ENCODE results near the gene HERPUD1.
"Not testable (repeated sequence)": the region's sequence is repeated elsewhere in the genome, so short reads cannot be mapped to it uniquely, and the experiment has no call there.

HERPUD1 gene

DNA sequence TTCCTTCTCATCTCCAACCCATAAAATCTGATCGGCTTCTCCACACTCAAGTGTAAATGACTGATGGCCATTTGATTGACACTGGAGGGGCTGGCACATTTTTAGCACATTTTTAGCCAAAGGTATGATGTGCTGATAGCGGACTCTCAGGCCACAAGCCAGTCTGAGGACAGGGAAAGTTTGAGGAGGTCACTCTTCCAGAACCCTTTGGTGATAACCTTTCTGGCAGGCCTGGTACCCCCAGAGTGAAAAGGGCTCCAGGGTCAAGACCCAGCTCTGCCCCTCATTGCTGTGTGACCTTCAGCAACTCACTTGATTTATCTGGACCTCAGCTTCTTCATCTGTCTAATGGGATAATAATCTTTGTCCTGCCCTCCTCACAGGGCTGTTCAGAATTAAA is 55.8 kb downstream of the HERPUD1 start:
- H3K4me1 Mint-ChIP-seq (ENCODE audit: low read depth in 2 of 2) = peaks cover 62 to 74% of the 10 kb centered on the region in 2 donors
- no peak for DNase-seq
- H3K27ac Mint-ChIP-seq = peak overlapping the region; percentile 90 to 99
- no peaks in the 10 kb centered on the region for H3K9me3 Mint-ChIP-seq
- H3K4me3 Mint-ChIP-seq = peak overlapping the region; percentile 91 to 96
- no peak for ATAC-seq (replicated peaks)
- peaks cover 35% of the 10 kb centered on the region for H3K36me3 Mint-ChIP-seq (ENCODE audit: insufficient read depth)
- H3K27me3 Mint-ChIP-seq = no peaks in the 10 kb centered on the region

DNA sequence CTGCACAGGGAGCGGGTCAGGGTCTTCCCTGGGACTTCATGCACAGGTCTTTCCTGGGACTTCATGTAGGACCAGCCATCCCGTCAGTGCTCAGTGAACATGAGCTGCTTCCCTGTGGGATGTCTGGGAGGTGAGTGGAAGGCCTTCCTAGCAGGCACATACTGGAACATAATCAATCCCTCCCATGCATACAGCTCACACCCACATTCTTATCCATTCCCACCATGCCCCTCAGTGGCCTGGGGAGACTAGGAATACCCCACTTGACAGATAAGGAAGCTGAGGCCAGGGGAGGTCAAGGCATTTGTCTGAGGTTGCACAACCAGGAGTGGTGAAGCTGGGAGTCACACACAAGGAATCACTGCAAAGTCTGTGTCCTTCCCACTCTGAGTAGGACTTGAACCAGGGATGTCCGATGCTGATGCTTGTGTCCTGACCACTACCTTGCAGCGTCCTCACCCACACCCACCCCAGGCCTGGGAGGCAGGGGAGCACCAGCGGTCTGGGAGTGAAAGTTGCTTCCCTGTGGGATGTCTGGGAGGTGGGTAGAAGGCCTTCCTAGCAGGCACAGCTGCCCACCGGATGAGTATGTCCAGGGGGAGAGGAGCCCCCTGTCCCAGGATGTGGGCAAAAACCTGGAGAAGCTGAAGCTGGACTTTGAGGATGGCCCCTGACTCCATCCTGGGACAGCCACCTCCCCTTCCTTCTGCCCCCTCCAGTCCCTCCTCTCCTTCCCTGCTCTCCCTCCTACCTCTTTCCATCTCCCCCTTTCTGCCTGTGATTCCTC is 56.4 kb downstream of the HERPUD1 start:
- H3K27me3 Mint-ChIP-seq = no peaks in the 10 kb centered on the region
- ATAC-seq (replicated peaks) = no peak
- peaks cover 66 to 77% of the 10 kb centered on the region in 2 donors for H3K4me1 Mint-ChIP-seq (ENCODE audit: low read depth in 2 of 2)
- no peaks in the 10 kb centered on the region for H3K9me3 Mint-ChIP-seq
- peak overlapping the region; percentile 90 to 99 for H3K27ac Mint-ChIP-seq
- no peak for DNase-seq
- peaks cover 38% of the 10 kb centered on the region for H3K36me3 Mint-ChIP-seq (ENCODE audit: insufficient read depth)
- H3K4me3 Mint-ChIP-seq = peak overlapping the region; percentile 91 to 96

DNA sequence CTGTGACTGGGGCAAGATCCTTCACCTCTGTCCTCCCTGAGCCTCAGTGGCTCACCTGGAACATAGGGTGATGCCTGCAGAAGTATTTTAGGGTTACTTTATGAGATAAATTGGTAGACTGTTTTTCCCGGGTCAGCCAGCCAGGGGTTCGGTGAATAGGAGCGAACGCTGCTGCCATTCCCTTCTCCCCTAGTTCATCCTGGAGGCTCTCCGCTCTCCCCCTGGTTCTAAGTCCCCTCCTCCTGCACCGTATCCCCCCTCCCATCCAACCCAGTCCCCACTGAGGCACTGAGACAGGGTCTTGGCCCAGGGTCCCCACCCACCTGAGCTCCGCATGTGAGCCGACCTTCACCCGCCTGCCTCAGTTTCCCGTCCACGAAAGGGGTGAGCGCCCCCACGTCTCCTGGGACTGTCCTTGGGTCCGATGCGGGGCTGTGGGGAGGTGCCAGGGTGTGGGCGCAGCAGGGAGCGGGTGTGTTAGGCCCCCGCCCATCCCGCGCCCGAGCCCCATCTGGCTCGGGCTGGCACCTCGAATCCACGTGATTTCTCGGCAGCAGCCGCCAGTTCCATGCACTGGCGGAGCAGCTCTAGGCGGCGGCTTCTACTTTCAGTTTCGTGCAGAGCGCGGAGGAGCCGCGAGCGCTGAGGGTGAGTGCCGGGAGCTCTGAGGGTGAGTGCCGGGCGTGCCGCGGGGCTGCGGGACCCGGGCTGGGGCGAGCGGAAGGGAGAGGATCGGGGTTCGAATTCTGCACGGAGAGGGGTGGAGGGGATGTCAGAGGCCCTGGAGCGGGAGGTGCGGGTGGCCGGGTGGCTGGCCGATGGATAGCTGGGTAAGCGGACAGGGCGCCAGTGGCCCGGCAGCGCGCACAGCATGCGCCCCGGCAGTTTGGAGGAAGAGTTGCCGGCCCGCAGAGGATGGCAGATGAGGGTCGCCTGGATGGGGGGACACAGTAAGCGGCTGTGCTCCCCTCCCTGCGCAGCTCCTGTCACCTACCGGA is 57.3 kb downstream of the HERPUD1 start, which contains the start of gene NLRC5:
Gene NLRC5 (plus strand): TSS at position 610 of the 998 bp plus-strand sequence. CDS start 31,156 bp downstream, outside the sequence.
- Mint-ChIP-seq H3K27me3 (no peaks in the 10 kb centered on the region), H3K36me3 (ENCODE audit: insufficient read depth) (peaks cover 43% of the 10 kb centered on the region), H3K9me3 (no peaks in the 10 kb centered on the region), H3K4me1 (ENCODE audit: low read depth in 2 of 2) (peaks cover 72 to 86% of the 10 kb centered on the region in 2 donors), H3K4me3 (peak within 1 kb of the TSS; percentile 91 to 96), H3K27ac (peak within 1 kb of the TSS; percentile 90 to 99)
- peak; percentile 88 for ATAC-seq (replicated peaks)
- peak; percentile 85 to 86 (median 85) for DNase-seq

DNA sequence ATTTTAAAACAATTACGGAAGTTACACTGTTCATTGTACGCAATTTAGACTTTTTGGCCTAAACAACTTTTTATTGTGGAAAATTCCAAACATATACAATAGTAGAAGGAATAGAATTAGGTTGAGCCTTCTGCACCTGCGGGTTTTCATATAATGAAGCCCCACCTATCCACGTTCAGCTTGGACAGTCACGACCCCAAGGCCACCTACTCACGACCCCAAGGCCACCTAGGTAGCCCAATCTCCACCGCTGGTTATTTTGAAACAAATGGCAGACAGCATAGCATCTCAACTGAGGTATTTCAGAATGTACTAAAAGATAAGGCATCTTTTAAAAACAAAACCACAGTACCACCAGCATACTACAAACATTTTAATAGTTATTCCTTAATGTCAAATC is 58.0 kb downstream of the HERPUD1 start:
- Mint-ChIP-seq H3K36me3 (ENCODE audit: insufficient read depth) (peaks cover 43% of the 10 kb centered on the region), H3K4me1 (ENCODE audit: low read depth in 2 of 2) (peaks cover 70 to 83% of the 10 kb centered on the region in 2 donors), H3K9me3 (no peaks in the 10 kb centered on the region), H3K4me3 (peak overlapping the region; percentile 91 to 96), H3K27me3 (no peaks in the 10 kb centered on the region), H3K27ac (peak overlapping the region; percentile 90 to 99)
- DNase-seq (no peak), ATAC-seq (replicated peaks) (no peak)

DNA sequence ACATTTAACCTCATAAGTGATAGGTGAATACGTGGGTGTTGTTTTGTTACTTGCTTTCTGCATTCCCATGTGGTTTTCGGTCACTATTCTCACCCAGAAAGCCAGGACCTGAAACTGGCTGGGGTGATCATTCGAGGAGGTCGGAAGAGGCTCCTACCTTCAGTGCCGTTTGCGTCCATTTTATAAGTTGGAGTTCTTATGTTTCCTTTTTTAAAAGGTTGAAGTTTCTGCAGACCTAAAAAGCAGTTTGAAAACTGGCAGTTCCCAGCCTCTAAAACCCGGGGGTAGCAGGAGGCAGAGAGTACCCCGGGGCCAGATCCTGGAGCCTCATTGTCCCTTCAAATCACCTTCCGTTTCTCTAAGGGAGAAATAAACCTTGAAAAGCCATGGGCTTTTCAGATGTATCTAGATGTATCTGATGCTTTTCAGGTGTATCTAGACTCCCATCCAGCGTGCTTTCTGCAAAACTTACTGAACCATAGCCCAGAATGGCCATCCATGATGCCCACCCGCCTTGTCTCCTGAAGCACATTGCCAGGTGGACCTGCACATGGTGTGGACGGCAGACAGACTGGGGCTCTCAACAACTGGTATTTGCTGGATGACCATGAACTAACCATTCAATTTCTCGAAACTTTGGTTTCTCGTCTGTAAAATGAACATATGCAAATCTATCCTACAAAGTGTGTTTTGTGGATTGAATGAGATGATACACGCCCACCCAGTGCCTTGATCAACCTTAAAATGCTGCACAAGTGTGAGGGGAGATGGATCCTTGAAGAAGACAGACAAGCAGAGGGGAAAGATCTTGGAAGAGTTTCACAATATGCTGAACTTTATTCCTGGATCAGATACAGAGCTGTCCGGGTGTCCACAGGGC is 58.7 kb downstream of the HERPUD1 start:
- Mint-ChIP-seq H3K27me3 (no peaks in the 10 kb centered on the region), H3K4me3 (peak overlapping the region; percentile 91 to 96), H3K9me3 (no peaks in the 10 kb centered on the region), H3K27ac (peak overlapping the region; percentile 90 to 99), H3K4me1 (ENCODE audit: low read depth in 2 of 2) (peaks cover 70 to 80% of the 10 kb centered on the region in 2 donors), H3K36me3 (ENCODE audit: insufficient read depth) (peaks cover 47% of the 10 kb centered on the region)
- DNase-seq = no peak
- no peak for ATAC-seq (replicated peaks)

DNA sequence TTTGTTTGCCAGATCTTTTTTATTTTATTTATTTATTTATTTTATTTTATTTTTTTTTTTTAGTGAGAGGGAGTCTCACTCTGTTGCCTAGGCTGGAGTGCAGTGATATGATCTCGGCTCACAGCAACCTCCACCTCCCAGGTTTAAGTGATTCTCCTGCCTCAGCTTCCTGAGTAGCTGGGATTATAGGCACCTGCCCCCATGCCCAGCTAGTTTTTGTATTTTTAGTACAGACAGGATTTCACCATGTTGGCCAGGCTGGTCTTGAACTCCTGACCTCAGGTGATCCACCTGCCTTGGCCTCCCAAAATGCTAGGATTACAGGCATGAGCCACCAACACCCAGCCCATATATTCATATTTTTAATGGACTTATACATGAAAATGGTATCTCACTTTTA is 60.5 kb downstream of the HERPUD1 start:
- Mint-ChIP-seq H3K36me3 (ENCODE audit: insufficient read depth) (peaks cover 53% of the 10 kb centered on the region), H3K4me3 (peak overlapping the region; percentile 75 to 91), H3K4me1 (ENCODE audit: low read depth in 2 of 2) (peaks cover 73 to 77% of the 10 kb centered on the region in 2 donors), H3K27ac (peak overlapping the region; percentile 90 to 99)
- DNase-seq; H3K27me3 Mint-ChIP-seq; ATAC-seq (replicated peaks); H3K9me3 Mint-ChIP-seq: not testable (repeated sequence)

- H3K4me1 Mint-ChIP-seq (ENCODE audit: low read depth in 2 of 2) = peaks cover 71 to 77% of the 10 kb centered on the region in 2 donors
- ATAC-seq (replicated peaks) (no peak), DNase-seq (no peak)
- peak overlapping the region; percentile 90 to 97 for H3K27ac Mint-ChIP-seq
- no peaks in the 10 kb centered on the region for H3K27me3 Mint-ChIP-seq
- H3K4me3 Mint-ChIP-seq = peak overlapping the region; percentile 75 to 91
- H3K9me3 Mint-ChIP-seq = no peaks in the 10 kb centered on the region
- H3K36me3 Mint-ChIP-seq (ENCODE audit: insufficient read depth) = peaks cover 60% of the 10 kb centered on the region
Measured at GRCh38 chr16:56993204-56993603, 61.3 kb downstream of the HERPUD1 start.

GRCh38 chr16:56994311-56994710 is 62.4 kb downstream of the HERPUD1 start:
- Mint-ChIP-seq H3K27ac (peak overlapping the region; percentile 90 to 97), H3K4me1 (ENCODE audit: low read depth in 2 of 2) (peaks cover 70 to 76% of the 10 kb centered on the region in 2 donors), H3K27me3 (no peaks in the 10 kb centered on the region), H3K9me3 (no peaks in the 10 kb centered on the region), H3K36me3 (ENCODE audit: insufficient read depth) (peaks cover 58% of the 10 kb centered on the region), H3K4me3 (peak overlapping the region; percentile 75 to 91)
- ATAC-seq (replicated peaks) (peak; percentile 7), DNase-seq (no peak)
